CD4-positive, alpha-beta T cell treated with Interleukin-10 for 1 hour (primary cell): ENCODE data around the gene IL23A.

Experiments used
- DNase-seq: peaks from one replicate; pipeline ENCODE4 v3.0.0-alpha.2; 2020

IL23A gene

DNA sequence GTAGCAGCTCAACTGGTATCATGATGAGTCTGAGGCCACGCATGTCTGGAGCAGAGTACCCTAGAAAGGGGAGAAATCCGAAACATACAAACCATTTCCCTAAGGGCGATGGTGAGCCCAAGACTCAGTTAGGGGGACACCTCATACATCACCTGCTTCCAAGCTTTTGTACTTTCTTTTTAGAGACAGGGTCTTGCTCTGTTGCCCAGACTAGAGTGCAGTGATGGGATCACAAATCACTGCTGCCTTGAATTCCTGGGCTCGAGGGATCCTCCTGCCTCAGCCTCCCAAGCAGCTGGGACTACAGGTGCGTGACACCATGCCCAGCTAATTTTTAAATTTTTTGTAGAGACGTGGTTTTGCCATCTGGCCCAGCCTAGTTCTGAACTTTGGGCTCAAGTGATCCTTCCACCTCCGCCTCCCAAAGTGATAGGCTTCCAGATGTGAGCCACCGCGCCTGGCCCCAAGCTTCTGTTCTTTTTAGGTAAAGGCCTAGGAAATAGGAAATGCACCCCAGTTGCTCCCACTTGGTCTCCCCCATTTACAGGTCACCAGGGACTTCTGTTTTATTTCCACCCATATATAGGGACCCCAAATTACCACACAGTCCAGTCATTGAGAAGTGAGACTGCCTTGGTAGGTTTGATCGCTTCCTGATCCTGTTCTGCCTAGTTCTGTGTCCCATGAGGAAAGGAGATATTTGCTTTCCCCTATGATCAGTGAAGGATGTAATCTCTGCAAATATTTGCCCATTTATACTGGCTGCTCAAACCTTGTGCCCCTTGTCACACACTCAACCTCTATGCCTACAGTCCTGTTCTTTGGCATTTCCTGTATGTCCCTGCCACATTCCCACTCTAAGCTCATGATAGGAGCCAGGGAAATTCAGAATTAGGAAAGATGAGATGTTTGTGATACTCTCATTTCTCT lies 23.7 kb downstream of the IL23A start, which contains the start of gene APOF:
APOF (minus strand) TSS at position 728 of the 930 bp plus-strand sequence; CDS start at position 616, 112 bp downstream.
- no peak for DNase-seq

DNA sequence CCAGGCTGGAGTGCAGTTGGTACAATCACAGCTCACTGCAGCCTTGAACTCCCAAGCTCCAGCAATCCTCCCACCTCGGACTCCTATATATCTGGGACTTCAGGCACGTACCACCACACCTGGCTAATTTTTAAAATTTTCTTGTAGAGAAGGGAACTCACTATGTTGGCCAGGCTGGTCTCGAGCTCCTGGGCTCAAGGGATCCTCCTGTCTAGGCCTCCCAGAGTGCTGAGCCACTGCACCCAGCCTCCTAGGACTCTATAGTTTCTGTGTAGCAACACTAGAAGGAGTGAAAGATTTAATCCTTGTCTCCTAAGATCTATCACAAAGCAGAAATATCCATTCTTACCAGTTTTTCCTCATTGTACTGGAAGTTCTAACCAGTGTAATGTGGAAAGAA lies 28.3 kb downstream of the IL23A start:
- no peak for DNase-seq

DNA sequence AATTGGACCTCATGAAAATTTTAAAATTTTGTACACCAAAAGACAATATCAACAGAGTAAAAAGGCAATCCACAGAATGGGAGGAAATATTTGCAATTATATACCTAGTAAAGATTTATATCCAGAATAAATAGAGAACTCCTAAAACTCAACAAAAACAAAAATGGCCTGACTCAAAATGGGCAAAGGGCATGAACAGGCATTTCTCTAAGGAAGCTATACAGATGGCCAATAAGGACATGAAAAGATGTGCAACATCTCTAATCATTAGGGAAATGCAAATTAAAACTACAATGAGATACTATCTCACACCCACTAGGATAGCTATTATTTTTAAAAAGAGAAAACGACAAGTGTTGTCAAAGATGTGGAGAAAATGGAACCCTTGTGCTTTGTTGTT lies 34.8 kb downstream of the IL23A start:
- no peak for DNase-seq

DNA sequence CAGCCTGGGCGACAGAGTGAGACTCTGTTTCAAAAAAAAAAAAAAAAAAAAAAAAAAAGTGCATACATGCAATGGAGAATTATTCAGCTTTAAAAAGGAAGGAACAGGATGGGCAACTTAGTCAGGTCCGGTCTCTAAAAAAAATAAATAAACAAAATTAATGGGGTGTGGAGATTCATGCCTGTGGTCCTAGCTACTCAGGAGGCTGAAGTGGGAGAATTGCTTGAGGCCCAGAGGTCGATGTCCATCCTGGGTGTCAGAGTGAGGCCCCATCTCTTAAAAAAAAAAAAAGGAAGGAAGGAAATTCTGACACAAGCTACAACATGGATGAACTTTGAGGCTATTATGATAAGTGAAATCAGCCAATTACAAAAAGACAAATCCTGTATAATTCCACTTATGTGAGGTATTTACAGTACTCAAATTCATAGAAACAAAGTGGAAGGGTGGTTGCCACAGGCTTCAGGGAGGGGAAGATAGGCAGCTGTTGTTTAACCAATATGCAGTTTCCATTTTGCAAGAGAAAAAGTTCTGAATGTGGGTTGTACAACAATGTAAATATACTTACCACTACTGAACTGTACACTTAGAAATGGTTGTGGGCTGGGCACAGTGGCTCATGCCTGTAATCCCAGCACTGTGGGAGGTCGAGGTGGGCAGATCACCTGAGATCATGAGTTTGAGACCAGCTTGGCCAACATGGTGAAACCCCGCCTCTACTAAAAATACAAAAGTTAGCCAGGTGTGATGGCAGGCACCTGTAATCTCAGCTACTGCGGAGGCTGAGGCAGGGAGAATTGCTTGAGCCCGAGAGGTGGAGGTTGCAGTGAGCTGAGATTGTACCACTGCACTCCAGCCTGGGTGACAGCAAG lies 36.3 kb downstream of the IL23A start:
- no peak for DNase-seq

DNA sequence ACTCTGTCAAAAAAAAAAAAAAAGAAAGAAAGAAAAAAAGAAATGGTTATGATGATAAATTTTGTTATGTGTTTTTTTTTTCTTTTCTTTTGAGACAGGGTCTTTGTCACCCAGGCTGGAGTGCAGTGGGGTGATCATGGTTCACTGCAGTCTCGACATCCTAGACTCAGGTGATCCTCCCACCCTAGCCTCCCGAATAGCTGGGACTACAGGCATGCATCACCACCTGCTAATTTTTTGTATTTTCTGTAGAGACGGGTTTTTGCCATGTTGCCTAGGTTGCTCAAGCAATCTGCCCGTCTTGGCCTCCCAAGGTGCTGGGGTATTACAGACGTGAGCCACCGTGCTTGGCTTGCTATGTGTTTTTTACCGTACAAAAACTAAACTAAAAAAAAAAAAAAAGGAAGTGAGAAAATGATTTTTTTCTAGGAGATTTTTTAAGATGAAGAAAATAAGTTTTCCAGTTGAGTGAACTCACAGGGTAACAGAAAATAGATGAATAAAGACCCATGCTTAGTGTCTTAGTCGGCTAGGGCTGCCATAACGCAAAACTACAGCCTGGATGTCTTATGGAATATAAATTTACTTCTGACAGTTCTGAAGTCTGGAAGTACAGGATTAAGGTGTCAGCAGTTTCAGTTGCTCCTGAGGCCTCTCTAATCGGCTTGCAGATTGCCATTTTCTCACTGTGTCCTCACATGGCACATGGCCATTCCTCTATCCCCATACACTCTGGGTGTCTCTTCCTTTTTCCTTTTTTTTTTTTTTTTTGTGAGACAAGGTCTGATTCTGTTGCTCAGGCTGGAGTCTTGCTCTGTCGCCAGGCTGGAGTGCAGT lies 37.1 kb downstream of the IL23A start:
- DNase-seq, result no peak

DNA sequence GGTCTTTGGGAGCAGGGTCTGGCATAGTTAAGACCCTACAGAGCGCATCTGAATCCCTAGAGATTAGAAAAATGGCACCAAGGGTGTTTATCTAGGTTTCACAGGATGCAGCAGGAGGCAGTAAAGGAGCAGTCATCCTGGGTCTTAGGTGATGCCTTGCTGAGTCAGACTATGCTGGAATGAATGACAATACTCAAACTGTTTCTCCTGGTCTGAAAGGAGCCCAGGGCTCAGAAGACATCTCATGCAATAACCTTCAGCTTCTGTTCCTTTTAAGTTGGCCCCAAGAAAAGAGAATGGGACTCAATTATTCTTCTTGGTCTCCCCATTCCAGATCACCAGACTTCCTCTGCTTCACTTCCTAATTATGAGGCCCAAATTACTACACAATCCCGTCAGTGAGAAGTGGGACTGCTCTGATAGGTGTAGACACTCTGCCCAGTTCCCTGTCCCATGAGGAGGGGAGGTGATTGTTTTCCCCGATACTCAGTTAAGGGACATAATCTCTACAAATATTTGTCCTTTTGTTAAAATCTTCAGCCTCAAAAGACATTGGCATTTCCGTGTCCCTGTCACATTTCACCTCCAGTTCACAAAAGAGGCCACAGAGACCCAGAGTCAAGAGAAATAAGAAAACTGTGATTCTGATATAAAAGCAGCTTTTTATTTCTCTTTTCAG lies 38.8 kb downstream of the IL23A start:
- no peak for DNase-seq

DNA sequence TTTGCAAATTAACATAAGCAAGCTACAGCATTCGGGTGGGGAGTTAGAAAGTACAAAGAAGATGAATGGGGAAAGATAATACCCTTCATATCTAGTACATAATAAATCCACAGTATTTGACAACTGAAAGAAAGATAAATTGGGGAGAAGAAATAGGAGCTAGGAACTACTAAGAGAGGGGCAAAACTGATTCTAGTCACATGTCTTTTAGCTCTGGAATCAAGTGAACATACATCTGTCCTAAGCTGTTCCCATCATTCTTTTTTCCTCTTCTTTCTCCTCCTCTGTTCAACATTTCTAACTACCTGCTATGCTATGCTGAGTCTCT lies 39.3 kb downstream of the IL23A start:
- DNase-seq, result no peak

DNA sequence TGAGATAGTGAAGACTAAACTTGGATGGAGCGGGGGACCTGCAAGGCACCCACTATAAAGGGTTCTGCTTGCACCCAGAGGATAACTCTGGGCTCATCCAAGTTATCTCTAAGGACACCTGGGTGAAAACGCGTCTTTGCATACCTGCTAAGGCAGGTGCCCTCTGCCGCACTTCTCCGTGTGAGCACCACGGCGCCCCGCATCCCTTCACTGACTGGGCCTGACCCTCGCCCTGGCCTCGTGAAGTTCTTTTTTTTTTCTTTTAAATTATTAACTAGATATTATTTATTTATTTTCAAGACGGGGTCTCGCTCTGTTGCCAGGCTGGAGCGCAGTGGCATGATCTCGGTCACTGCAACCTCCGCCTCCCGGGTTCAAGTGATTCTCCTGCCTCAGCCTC lies 43.9 kb downstream of the IL23A start:
- DNase-seq, result no peak

DNA sequence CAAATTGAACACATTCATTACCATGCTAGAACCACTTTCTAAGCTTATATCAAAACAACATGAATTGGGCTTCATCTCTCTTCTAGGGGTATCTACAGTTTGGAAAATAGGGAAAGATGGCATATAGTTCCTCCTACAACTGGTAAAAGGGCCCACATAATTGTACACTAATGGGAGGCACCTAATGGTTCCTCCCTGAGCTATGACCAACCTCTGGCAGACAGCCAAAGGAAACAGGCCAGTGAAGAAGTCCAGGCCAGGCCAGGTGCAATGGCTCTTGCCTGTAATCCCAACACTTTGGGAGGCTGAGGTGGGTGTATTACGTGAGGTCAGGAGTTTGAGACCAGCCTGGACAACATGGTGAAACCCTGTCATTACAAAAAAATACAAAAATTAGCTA lies 47.2 kb downstream of the IL23A start:
- no peak for DNase-seq

DNA sequence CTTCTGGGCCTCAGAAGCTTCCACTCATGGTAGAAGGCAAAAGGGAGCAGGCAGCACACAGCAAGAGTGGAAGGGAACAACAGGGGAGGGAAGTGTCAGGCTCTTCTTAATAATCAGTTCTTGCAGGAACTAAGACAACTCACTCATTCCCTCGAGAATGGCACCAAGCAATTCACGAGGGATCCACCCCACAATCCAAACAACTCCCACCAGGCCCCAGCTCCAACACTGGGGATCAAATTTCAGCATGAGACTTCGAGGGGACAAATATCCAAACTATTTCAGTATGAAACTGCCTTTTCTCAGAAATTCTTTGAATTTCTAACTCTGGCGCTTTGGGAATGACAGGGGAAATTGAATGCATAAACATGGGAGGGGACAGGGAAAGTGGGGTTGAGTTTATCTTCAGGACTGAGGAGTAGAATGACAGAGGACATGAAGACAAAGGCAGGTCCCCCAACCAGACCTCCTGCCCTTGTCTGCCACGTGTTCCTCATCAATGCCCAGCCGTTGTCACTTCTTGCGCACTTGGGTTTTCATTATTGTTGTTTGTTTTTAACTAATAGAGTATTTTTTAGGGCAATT lies 48.6 kb downstream of the IL23A start:
- DNase-seq, result no peak

DNA sequence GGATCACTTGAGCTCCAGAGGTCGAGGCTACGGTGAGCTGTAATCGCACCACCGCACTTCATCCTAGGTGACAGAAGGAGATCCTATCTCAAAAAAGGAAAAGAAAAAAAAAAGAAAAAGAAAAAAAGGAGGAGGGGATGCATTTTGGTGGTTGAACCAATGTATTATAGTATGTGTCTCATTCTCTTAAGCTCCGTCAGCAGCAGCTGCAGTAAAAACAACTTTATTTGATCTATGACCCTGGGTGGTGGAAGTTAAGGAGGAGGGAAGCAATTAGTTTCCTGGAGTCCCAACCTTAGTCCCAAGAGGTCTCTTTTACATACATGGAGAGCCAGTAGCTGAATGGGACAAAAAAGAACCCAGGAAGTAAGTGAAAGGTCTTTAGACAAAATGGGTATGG lies 50.7 kb downstream of the IL23A start:
- DNase-seq, result no peak
